ENCODE measurements around the gene ABR.
"Not testable (repeated sequence)": the region's sequence is repeated elsewhere in the genome, so short reads cannot be mapped to it uniquely, and the experiment has no call there.

The ABR gene

GRCh38 chr17:1071103-1071825 is 108.5 kb downstream of the ABR start:
- no peak for DNase-seq (ENCODE audit: low read depth in 2 of 2)

- DNase-seq (ENCODE audit: low read depth in 2 of 2), result no peak
These were observed 109.4 kb downstream of the ABR start for GRCh38 chr17:1070411-1070810.

- DNase-seq (ENCODE audit: low read depth in 2 of 2), result no peak
These were observed 109.9 kb downstream of the ABR start for GRCh38 chr17:1069847-1070246.

GRCh38 chr17:1068356-1068755 is 111.4 kb downstream of the ABR start:
- DNase-seq (ENCODE audit: low read depth in 2 of 2), result no peak

- no peak for DNase-seq (ENCODE audit: low read depth in 2 of 2)
These were observed 112.4 kb downstream of the ABR start for GRCh38 chr17:1067282-1067956.

- not testable (repeated sequence) for DNase-seq (ENCODE audit: low read depth in 2 of 2)
These were observed 114.4 kb downstream of the ABR start for GRCh38 chr17:1065416-1065815.

- DNase-seq (ENCODE audit: low read depth in 2 of 2), result peak; percentile 27
These were observed 118.8 kb downstream of the ABR start for GRCh38 chr17:1060991-1061390.

- DNase-seq (ENCODE audit: low read depth in 2 of 2), result no peak
These were observed 120.5 kb downstream of the ABR start for GRCh38 chr17:1059131-1059795.

- DNase-seq (ENCODE audit: low read depth in 2 of 2), result peak; percentile 32 to 35
These were observed 121.2 kb downstream of the ABR start for GRCh38 chr17:1058423-1059130.

- no peak for DNase-seq (ENCODE audit: low read depth in 2 of 2)
These were observed 123.0 kb downstream of the ABR start for GRCh38 chr17:1056761-1057160.

GRCh38 chr17:1055751-1056645 is 123.8 kb downstream of the ABR start:
- peak in 1 of 2 donors; percentile 15 for DNase-seq (ENCODE audit: low read depth in 2 of 2)

- DNase-seq (ENCODE audit: low read depth in 2 of 2), result no peak
These were observed 124.5 kb downstream of the ABR start for GRCh38 chr17:1055231-1055630.

GRCh38 chr17:1054656-1055055 is 125.1 kb downstream of the ABR start:
- no peak for DNase-seq (ENCODE audit: low read depth in 2 of 2)

- DNase-seq (ENCODE audit: low read depth in 2 of 2), result no peak
These were observed 126.0 kb downstream of the ABR start for GRCh38 chr17:1053661-1054360.

GRCh38 chr17:1050996-1051925 is 128.5 kb downstream of the ABR start:
- no peak for DNase-seq (ENCODE audit: low read depth in 2 of 2)

GRCh38 chr17:1050246-1050995 is 129.4 kb downstream of the ABR start:
- no peak for DNase-seq (ENCODE audit: low read depth in 2 of 2)

- no peak for DNase-seq (ENCODE audit: low read depth in 2 of 2)
These were observed 130.1 kb downstream of the ABR start for GRCh38 chr17:1049446-1050225.
